Posterior cingulate gyrus (tissue), 11 donors: Measurements from ENCODE around the gene TMCC1.
A peak's percentile ranks its signal among the peaks of the same experiment; 100 is the strongest.

ENCODE experiments used
- DNase-seq, 10 donors: peaks; one replicate each; pipeline versions ENCODE4 v3.0.0 to v3.0.0-alpha.2; 2020 to 2021; ENCODE audit warnings: mixed read lengths in 3 of 10
- intact Hi-C: fragments of 100-400 bp; cut with DNase I; formaldehyde crosslinking; loops from one replicate; pipeline ENCODE4 v1.15.1; 2023

TMCC1 gene

GRCh38 chr3:129606636-129607390 lies 286.7 kb downstream of the TMCC1 start, which contains the start of gene PLXND1:
TSS of gene PLXND1 (minus strand) at chr3:129606676. CDS start at chr3:129606639, 37 bp downstream.
- intact Hi-C loops = loop anchor here (5.0 kb wide), 1 partner anchor 115 kb away; no protein-coding TSS in a partner anchor
- DNase-seq = peak in 6 of 10 donors; percentile 49 to 91 (median 67)

- DNase-seq = peak in 2 of 10 donors; percentile 56 to 82
- intact Hi-C loops = loop anchor here (5.0 kb wide), 1 partner anchor 114 kb away; no protein-coding TSS in a partner anchor
Measured at GRCh38 chr3:129605922-129606635, 287.4 kb downstream of the TMCC1 start.

- intact Hi-C loops = loop anchor here (5.0 kb wide), 1 partner anchor 113 kb away; no protein-coding TSS in a partner anchor
- peak in 8 of 10 donors; percentile 41 to 94 (median 49) for DNase-seq
Measured at GRCh38 chr3:129605203-129605921, 288.1 kb downstream of the TMCC1 start.

GRCh38 chr3:129604767-129605166 lies 288.7 kb downstream of the TMCC1 start:
- intact Hi-C loops = loop anchor here (5.0 kb wide), 1 partner anchor 112 kb away; no protein-coding TSS in a partner anchor
- DNase-seq = no peak

- no peak for DNase-seq
- intact Hi-C loops = no loop called here
Measured at GRCh38 chr3:129603991-129604749, 289.3 kb downstream of the TMCC1 start.

GRCh38 chr3:129603561-129603942 lies 290.0 kb downstream of the TMCC1 start:
- no peak for DNase-seq
- intact Hi-C loops = no loop called here

- intact Hi-C loops = no loop called here
- no peak for DNase-seq
Measured at GRCh38 chr3:129602730-129603560, 290.6 kb downstream of the TMCC1 start.

GRCh38 chr3:129602309-129602708 lies 291.2 kb downstream of the TMCC1 start:
- intact Hi-C loops = no loop called here
- no peak for DNase-seq

GRCh38 chr3:129601713-129602112 lies 291.8 kb downstream of the TMCC1 start:
- peak in 1 of 10 donors; percentile 79 for DNase-seq
- intact Hi-C loops = no loop called here

GRCh38 chr3:129600348-129600747 lies 293.2 kb downstream of the TMCC1 start:
- intact Hi-C loops = no loop called here

GRCh38 chr3:129599607-129600006 lies 293.9 kb downstream of the TMCC1 start:
- intact Hi-C loops = no loop called here
- DNase-seq = peak in 1 of 10 donors; percentile 80

More at GRCh38 chr3:129600348-129600747, 293.2 kb downstream of the TMCC1 start:
- no peak for DNase-seq

- intact Hi-C loops = no loop called here
- DNase-seq = no peak
Measured at GRCh38 chr3:129599073-129599472, 294.4 kb downstream of the TMCC1 start.

- no peak for DNase-seq
- intact Hi-C loops = no loop called here
Measured at GRCh38 chr3:129598484-129598883, 295.0 kb downstream of the TMCC1 start.

- intact Hi-C loops = no loop called here
- DNase-seq = no peak
Measured at GRCh38 chr3:129598000-129598381, 295.5 kb downstream of the TMCC1 start.
